ENCODE measurements around the gene RBMS1.

The RBMS1 gene, protein sequence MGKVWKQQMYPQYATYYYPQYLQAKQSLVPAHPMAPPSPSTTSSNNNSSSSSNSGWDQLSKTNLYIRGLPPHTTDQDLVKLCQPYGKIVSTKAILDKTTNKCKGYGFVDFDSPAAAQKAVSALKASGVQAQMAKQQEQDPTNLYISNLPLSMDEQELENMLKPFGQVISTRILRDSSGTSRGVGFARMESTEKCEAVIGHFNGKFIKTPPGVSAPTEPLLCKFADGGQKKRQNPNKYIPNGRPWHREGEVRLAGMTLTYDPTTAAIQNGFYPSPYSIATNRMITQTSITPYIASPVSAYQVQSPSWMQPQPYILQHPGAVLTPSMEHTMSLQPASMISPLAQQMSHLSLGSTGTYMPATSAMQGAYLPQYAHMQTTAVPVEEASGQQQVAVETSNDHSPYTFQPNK

DNA sequence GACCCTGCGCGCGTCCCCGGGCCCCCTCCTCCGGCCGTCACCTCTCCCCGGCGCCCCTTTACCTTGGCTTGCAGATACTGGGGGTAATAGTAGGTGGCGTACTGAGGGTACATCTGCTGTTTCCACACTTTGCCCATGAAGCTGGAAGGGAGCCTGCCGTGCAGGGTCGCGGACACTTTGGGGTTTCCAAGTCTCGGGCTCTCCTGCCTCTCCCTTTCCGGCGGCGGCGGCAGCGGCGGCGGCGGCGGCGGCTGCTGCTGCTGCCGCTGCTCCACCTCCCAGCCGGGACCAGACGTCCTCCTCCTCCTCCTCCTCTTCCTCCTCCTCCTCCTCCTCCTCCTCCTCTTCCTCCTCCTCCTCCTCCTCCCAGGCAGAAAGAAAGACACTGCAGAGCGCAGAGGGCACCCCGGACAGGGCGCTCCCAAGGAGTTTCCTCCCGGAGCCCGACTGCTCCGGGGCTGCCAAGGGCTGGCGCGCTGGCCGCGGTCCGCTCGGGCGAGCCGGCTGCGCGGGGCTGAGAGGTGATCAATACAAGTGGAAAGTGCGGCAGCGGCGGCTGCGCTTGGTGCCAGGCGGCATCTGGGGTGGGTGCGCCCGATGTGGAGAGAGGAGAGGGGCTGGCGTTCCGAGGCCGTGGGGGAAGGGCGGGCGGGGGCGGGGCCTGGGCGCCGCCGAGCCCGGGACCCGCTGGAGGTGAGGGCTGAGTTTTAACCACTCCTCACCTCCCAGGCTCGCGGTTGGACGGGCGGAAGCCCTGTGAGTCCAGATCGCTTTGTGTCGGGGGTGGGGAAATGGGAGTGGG, at the start of gene RBMS1:
Gene RBMS1 (minus strand): TSS at position 581 of the 802 bp plus-strand sequence. CDS start 444 bp downstream, at position 137.
- DNase-seq (ENCODE audit: low spot score) (peak; percentile 60), FAIRE-seq (no peak)

- DNase-seq (ENCODE audit: low spot score): no peak
- no peak for FAIRE-seq
Measured at GRCh38 chr2:160541745-160542144, 48.1 kb upstream of the RBMS1 start.

- DNase-seq (ENCODE audit: low spot score): no peak
- FAIRE-seq: no peak
Measured at GRCh38 chr2:160538559-160539355, 45.1 kb upstream of the RBMS1 start.

GRCh38 chr2:160538115-160538514, 44.5 kb upstream of the RBMS1 start:
- no peak for DNase-seq (ENCODE audit: low spot score)
- no peak for FAIRE-seq

DNA sequence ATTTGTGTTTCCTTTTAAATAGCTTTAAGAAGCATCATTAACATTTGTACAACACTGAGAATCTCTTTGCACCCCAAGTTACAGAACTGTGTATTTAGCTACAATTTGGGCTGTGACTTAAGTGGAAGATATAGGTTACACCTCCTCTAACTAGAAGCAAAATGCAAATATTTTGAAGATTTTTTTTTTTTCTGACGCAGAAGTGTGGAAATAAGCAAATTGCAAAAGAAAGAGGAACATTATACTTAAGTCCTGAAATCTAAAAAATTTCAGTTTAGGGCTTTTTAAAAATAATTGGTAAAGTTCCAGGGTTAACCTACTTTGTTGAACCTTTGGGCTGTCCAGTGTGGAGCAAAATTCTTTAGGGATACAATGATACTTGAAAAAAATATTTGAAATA, 41.4 kb upstream of the RBMS1 start:
- FAIRE-seq: no peak

DNA sequence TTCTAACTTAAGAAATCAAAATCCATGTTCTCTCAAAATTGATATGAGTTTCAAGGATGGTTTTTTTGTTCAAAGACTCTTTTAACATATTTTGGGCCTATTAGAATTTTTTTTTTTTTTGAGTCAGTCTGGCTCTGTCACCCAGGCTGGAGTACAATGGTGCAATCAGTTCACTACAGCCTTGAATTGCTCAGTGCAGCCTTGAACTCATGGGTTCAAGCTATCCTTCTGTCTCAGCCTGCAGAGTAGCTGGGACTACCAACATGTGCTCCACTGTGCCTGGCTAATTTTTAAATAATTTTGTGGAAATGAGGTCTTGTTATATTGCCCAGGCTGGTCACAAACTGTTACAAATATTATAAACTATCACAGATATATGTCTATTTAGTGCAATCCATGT, 40.6 kb upstream of the RBMS1 start:
- FAIRE-seq (no peak), DNase-seq (ENCODE audit: low spot score) (no peak)

More for the DNA sequence above, 41.4 kb upstream of the RBMS1 start:
- DNase-seq (ENCODE audit: low spot score): no peak

- FAIRE-seq (no peak), DNase-seq (ENCODE audit: low spot score) (no peak)
Measured at GRCh38 chr2:160533482-160533881, 39.9 kb upstream of the RBMS1 start.

DNA sequence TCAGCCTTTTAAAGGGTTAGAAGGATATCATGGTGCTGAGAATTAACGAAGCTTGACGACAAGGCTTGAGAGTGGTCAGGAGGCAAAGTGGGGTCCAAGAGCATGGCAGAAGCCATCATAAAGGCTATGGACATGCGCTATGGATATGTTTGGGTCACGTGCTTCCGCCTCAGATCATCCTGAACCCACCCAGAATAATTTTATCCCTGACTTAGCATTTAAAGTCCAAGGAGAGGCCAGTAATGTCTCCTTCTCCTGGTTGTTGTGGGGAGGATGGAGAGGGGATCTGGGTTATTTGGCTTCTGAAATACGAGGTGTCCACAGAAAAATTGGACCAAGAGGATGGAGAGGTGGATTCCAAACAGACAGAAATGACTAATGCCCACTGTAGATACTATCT, 38.8 kb upstream of the RBMS1 start:
- DNase-seq (ENCODE audit: low spot score): no peak
- FAIRE-seq: no peak

- peak; percentile 21 for DNase-seq (ENCODE audit: low spot score)
- peak; percentile 68 for FAIRE-seq
Measured at GRCh38 chr2:160522951-160523710, 29.5 kb upstream of the RBMS1 start.

- no peak for FAIRE-seq
Measured at GRCh38 chr2:160517731-160518130, 24.1 kb upstream of the RBMS1 start.

DNA sequence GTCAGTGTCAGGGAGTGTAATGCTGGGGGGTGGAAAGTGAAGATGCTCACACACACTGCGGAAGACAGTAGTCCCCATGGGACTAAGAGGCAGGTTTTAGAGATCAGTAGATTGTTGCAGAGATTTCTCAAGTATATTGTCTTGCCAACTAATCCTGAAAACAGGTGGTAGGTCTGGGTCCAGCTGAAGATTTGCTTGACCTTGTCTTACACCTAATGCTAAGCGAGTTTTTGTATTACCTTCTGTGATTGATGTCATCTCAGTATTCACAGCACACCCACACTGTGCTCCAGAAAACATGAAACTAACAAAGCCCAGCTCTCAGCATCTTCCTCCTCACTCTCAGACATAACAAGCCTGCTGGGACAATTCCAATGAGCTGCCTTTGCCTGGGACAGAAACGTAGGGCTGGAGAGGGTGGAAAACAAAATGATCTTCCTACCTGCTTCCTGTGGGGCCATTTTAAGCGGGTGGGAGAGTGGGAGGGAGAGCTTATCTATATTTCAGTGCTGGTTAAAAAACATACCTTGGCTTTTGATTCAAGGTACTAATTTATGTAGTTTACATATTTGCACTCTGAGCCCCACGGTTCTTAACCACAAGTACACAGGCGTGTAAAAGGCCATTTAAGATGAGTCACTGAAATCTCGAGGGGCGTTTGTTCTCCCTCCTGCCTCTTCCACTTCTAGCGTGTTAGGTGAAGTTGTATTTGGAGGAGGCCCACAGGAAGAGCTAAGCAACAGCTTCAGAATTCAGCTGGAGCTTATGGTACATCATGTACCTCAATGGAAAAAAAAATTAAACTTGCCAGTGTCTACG, 23.1 kb upstream of the RBMS1 start:
- DNase-seq (ENCODE audit: low spot score) (no peak), FAIRE-seq (no peak)

More at GRCh38 chr2:160517731-160518130, 24.1 kb upstream of the RBMS1 start:
- DNase-seq (ENCODE audit: low spot score): no peak

DNA sequence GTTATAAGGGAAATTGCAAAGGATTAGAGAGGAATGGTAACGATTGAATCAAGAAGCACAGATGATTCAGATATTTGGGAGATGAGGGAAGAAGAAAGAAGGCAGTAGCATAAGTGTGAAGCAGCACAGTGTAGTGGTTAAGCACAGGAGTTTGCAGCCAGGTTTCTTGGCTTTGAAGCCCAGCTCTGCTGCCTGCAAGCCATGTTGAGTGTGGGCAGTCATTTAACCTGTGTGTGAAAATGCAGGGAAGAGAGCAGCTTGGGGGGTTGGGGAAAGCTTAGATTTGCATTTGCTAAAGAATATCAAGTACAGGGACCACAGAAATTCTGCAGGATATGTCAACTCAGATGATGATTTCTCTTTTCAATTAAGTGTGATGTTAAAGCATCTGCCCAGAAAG, 21.5 kb upstream of the RBMS1 start:
- DNase-seq (ENCODE audit: low spot score) (no peak), FAIRE-seq (no peak)

GRCh38 chr2:160513120-160513519, 19.5 kb upstream of the RBMS1 start:
- no peak for FAIRE-seq

DNA sequence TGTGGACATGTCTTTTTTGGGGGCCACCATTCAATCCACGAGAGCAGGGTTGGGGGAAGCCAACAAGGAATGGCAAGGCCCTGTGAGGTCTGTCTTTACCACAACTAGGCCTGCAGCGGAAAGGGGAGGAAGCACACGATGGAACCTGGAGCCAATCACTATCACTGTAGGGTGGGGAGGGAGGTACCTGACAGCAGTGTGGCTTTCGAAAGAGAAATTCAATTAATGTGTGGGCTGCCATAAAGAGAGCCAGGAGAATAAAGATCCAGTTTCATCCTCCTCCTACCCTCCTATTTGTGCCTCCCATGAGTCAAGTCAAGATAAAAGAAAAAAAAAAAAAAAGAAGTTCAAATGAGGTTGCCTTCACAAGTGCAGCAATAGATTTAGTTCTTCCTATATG, 18.9 kb upstream of the RBMS1 start:
- DNase-seq (ENCODE audit: low spot score): no peak

More at GRCh38 chr2:160513120-160513519, 19.5 kb upstream of the RBMS1 start:
- DNase-seq (ENCODE audit: low spot score): no peak

DNA sequence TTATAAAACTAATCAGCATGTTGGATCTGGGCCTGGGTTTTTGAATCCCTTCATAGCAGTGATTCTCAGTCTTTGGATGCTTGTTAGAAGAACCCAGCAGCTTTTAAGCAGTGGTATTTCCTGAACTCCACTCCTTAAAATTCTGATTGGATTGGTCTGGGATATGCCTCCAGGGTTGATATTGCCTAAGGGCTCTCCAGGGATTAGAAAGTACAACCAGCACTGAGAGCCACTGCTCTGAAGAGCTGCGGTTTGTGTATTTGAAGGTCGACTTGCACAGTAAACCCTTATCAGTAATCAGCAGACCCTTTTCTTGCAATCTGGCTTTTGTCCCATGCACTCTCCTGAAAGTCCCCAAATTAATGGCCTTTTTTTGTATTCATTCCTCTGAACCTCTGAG, 17.0 kb upstream of the RBMS1 start:
- no peak for DNase-seq (ENCODE audit: low spot score)

More for the DNA sequence above, 18.9 kb upstream of the RBMS1 start:
- FAIRE-seq: no peak

GRCh38 chr2:160509016-160509415, 15.4 kb upstream of the RBMS1 start:
- DNase-seq (ENCODE audit: low spot score) (no peak), FAIRE-seq (no peak)

More for the DNA sequence above, 17.0 kb upstream of the RBMS1 start:
- no peak for FAIRE-seq

DNA sequence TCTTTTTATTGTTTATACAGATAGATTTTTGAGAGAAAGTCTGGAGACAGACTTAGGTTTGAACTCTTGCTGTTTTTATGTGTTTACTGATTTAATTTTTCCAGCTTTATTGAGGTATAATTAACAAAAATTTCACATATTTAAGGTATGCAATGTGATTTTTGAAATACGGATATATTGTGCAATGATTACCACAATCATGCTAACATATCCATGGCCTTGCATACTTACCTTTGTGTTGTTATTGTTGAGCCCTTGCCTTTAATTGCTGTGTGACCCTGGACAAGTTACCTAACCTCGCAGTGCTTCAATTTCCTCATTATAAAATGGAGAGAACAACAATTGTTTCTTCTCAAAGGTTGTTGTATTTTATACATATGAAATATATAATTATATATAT, 13.9 kb upstream of the RBMS1 start:
- FAIRE-seq: no peak
- no peak for DNase-seq (ENCODE audit: low spot score)

DNA sequence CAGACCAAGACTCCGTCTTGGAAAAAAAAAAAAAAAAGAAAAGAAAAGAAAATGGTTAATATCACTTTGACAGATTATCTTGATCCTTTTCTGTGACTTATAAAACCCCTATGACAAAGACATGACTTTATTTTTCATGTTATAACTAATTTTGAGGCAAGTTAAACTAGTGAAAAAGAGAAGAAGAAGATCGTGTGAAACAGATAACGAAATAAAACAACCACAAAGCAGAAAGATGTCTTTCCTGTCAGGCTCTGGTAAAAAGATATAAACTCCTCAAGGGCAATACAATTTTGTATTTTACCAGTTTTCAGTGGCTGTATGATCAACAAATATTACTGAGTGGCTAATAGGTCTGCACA, 13.4 kb upstream of the RBMS1 start:
- DNase-seq (ENCODE audit: low spot score) (no peak), FAIRE-seq (no peak)

DNA sequence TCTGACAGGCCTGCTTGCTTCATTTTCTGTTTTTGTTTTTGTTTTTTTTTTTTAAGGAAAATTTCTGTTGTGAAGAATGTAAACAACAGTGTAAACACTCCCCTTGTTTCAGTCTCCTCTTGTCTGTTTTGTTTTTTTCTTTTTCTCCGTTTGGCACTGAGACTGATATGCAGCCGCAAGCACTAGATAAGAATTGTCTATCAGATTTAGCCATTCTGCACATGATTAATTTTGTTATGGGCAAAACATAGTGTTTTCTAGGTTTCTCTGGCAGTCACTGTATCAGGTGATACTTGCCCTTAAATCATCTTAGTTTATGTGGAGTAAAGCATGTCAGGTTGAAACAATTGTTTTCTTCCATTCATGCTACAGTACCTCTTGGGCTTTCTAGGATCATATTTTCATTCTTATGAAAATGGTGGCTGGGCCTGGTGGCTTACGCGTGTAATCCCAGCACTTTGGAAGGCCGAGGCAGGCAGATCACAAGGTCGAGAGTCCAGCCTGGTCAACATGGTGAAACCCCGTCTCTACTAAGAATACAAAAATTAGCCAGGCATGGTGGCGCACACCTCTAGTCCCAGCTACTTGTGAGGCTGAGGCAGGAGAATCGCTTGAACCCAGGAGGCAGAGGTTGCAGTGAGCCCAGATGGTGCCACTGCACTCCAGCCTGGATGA, 12.9 kb upstream of the RBMS1 start:
- DNase-seq (ENCODE audit: low spot score) (no peak), FAIRE-seq (no peak)

Measured in RCC 7860 (cell line).